Panc1 (cell line): ENCODE measurements around the gene B3GALNT1. TPM values are rescaled to one million over a fixed set of nuclear protein-coding genes. Genes with fewer than 3 reads are reported as not detected.

Experiments
- ATAC-seq: fragments of 200-7000 bp; cut with Tn5 transposase; 2 replicates; pipeline ENCODE4 v1.9.1; 2020; ENCODE audit warnings: mild to moderate bottlenecking, moderate library complexity
- BruUV-seq: library from RNA; stranded (reverse); fragments of 400-500 nt; replicated peaks from 2 replicates; lab custom pipeline; 2021; lab: Mats Ljungman, UMichigan
- CTCF ChIA-PET: fragments of 300-600 bp; sonication (Branson Sonifier 250); formaldehyde crosslinking; loops from one replicate; lab custom pipeline; 2022; ENCODE audit warnings: antibody characterized with exemption; lab: Charles Lee
- POLR2A ChIA-PET: fragments of 300-600 bp; sonication (Branson Sonifier 250); formaldehyde crosslinking; loops from one replicate; lab custom pipeline; 2022; ENCODE audit warnings: antibody characterized with exemption; lab: Charles Lee
- DNase-seq: peaks from one replicate; pipeline ENCODE4 v3.0.0-alpha.2; 2010; ENCODE audit warnings: low read depth, low spot score
- H3K27ac ChIP-seq: 2 replicates; pipeline ENCODE4 v1.5.1; 2011; ENCODE audit warnings: mild to moderate bottlenecking, low read length, inconsistent platforms
- H3K27me3 ChIP-seq: fragments of 200-500 bp; sonication (Bioruptor generic); 2 replicates; pipeline ENCODE4 v1.6.0; 2014; ENCODE audit warnings: low read length, inconsistent platforms; ENCODE audit not compliant: control insufficient read depth, insufficient read depth
- H3K36me3 ChIP-seq: fragments of 200-500 bp; sonication (Bioruptor generic); 2 replicates; pipeline ENCODE4 v1.5.1; 2014; ENCODE audit warnings: inconsistent platforms, mild to moderate bottlenecking, low read length, moderate library complexity; ENCODE audit not compliant: control insufficient read depth, insufficient read depth
- H3K4me1 ChIP-seq: 2 replicates; pipeline ENCODE4 v1.5.1; 2011; ENCODE audit warnings: inconsistent platforms, mild to moderate bottlenecking, low read length, moderate library complexity; ENCODE audit not compliant: control insufficient read depth, insufficient read depth
- H3K4me3 ChIP-seq, 2 experiments: 2 replicates each; pipeline ENCODE4 v1.5.1; 2011 to 2012; ENCODE audit warnings: low read depth in 2 of 2, low read length in 2 of 2, mild to moderate bottlenecking in 2 of 2, inconsistent platforms in 1 of 2, moderate library complexity in 1 of 2
- H3K9me3 ChIP-seq: fragments of 200-500 bp; sonication (Bioruptor generic); 2 replicates; pipeline ENCODE4 v1.5.1; 2014; ENCODE audit warnings: low read depth, mild to moderate bottlenecking, inconsistent platforms, low read length, moderate library complexity; ENCODE audit not compliant: control insufficient read depth, insufficient read depth
- CTCF ChIP-seq: fragments of 450-650 bp; IDR thresholded peaks from 2 replicates; pipeline ENCODE4 v1.5.1; 2017; ENCODE audit warnings: mild to moderate bottlenecking
- POLR2AphosphoS5 ChIP-seq: IDR thresholded peaks from 2 replicates; pipeline ENCODE4 v1.6.1; 2012; ENCODE audit warnings: mild to moderate bottlenecking, low read depth, low read length, moderate library complexity
- REST ChIP-seq, 2 experiments: IDR thresholded peaks; 2 replicates each; pipeline ENCODE4 v1.6.1; 2011 to 2012; ENCODE audit warnings: low read depth in 2 of 2, control low read depth in 1 of 2, low read length in 1 of 2, mild to moderate bottlenecking in 1 of 2, moderate library complexity in 1 of 2; ENCODE audit not compliant: insufficient read depth in 1 of 2
- SIN3A ChIP-seq: IDR thresholded peaks from 2 replicates; pipeline ENCODE4 v1.6.1; 2012; ENCODE audit warnings: low read depth, mild to moderate bottlenecking, low read length, moderate library complexity, borderline replicate concordance; ENCODE audit not compliant: insufficient read depth
- TCF7L2 ChIP-seq: IDR thresholded peaks from 2 replicates; pipeline ENCODE4 v1.6.1; 2011; ENCODE audit warnings: mild to moderate bottlenecking, low read depth, low read length, inconsistent platforms
- in situ Hi-C: cut with HindIII; loops from 2 replicates; pipeline ENCODE4 v1.10.0; 2016; ENCODE audit warnings: low sequenced_read_pairs, low pct_unique_long_range_greater_than_20kb
- intact Hi-C: fragments of 100-400 bp; cut with micrococcal nuclease; formaldehyde crosslinking; loops from one replicate; pipeline ENCODE4 v1.10.0; 2022; ENCODE audit not compliant: unreplicated experiment
- total RNA-seq: library from RNA; stranded (reverse); gene quantifications from one replicate; pipeline ENCODE4 v1.2.1, GENCODE V29; 2021; ENCODE audit not compliant: unreplicated experiment

B3GALNT1 gene
- total RNA-seq, 1 experiment from 2014 or later = 31.1 TPM

GRCh38 chr3:161139686-161140085 lies 34.5 kb upstream of the B3GALNT1 start:
- no peaks in the 10 kb centered on the region for H3K36me3 ChIP-seq
- no peaks in the 10 kb centered on the region for H3K9me3 ChIP-seq
- TF ChIP-seq POLR2AphosphoS5 (no peak), SIN3A (no peak), REST (IDR thresholded peaks at IDR 0.05; ENCODE audit: insufficient read depth in 1 of 2, low read depth in 2 of 2, low read length in 1 of 2) (no peak), TCF7L2 (no peak), CTCF (no peak)
- no peaks in the 10 kb centered on the region for H3K27me3 ChIP-seq
- intact Hi-C loops = no loop called here
- ATAC-seq (no peak), DNase-seq (no peak)
- no peak overlapping the region for H3K4me3 ChIP-seq
- ChIA-PET POLR2A (no interaction called here), CTCF (no interaction called here)
- H3K4me1 ChIP-seq = no peaks in the 10 kb centered on the region
- H3K27ac ChIP-seq = no peak overlapping the region
- BruUV-seq = no TSS peak
- in situ Hi-C loops = no loop called here

- no peaks in the 10 kb centered on the region for H3K36me3 ChIP-seq
- H3K27me3 ChIP-seq = no peaks in the 10 kb centered on the region
- H3K4me1 ChIP-seq = no peaks in the 10 kb centered on the region
- DNase-seq (no peak), ATAC-seq (no peak)
- intact Hi-C loops (no loop called here), in situ Hi-C loops (no loop called here)
- H3K9me3 ChIP-seq = no peaks in the 10 kb centered on the region
- no peak overlapping the region for H3K4me3 ChIP-seq
- no TSS peak for BruUV-seq
- TF ChIP-seq POLR2AphosphoS5 (no peak), TCF7L2 (no peak), SIN3A (no peak), CTCF (no peak), REST (IDR thresholded peaks at IDR 0.05; ENCODE audit: insufficient read depth in 1 of 2, low read depth in 2 of 2, low read length in 1 of 2) (no peak)
- no peak overlapping the region for H3K27ac ChIP-seq
- ChIA-PET CTCF (no interaction called here), POLR2A (interaction anchor here (0.7 kb wide), 1 partner anchor 12 kb away, joined by 3 read pairs; no protein-coding TSS in a partner anchor)
Observed at GRCh38 chr3:161137260-161137659, 32.1 kb upstream of the B3GALNT1 start.
